Smooth muscle cell of the coronary artery (primary cell): ENCODE data around the gene PIM1. TPM values are rescaled to one million over a fixed set of nuclear protein-coding genes. Genes with fewer than 3 reads are reported as not detected.

Experiments used
- total RNA-seq: library from RNA; depleted of rRNA; stranded (reverse); fragments of >200 nt; gene quantifications from 2 replicates; pipeline ENCODE4 v1.2.3, GENCODE V29; 2014; ENCODE audit warnings: low replicate concordance

The PIM1 gene
- 10.9 and 25.2 TPM in 2 replicates for total RNA-seq

DNA sequence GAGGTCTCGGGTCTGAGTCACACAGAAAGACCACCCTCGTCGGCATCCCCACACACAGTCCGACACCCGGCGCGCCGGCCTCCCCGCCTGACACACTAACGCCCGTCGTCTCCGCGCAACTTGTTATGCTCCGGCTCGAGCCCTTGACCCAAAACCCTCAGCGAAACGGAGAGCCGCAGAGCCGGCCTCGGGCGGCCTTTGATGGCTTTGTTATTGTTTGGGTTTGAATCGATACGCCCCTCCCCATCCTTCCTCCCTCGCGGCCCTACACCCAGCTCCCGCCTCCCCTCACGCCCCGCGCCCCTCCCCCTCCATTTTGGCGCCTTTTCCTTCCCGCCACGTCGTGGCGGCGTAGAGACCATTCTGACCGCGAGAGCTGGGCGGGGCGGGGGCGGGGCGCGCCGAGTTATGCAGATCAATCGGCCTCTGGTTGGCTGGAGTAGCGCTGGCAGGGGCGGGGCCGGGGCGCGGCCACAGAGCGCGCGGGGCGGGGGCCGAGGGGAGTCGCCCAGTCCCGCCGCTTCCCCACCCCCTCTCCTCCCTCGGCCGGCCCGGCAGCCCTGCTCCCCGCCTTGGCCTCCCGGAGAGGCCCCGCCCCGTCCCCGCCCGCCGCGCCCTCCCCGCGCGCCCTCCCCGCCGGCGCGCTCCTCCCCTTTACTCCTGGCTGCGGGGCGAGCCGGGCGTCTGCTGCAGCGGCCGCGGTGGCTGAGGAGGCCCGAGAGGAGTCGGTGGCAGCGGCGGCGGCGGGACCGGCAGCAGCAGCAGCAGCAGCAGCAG is at the start of gene PIM1:
Gene PIM1 (plus strand): TSS at position 657 of the 777 bp plus-strand sequence. CDS start 424 bp downstream, outside the sequence.

Other genes starting within 250 kb of the PIM1 start
- gene PI16, start 215.4 kb upstream of the PIM1 start, total RNA-seq, result under 0.01 and 18.0 TPM in 2 replicates
- 223 and 309 TPM in 2 replicates for gene MTCH1, start 184.0 kb upstream of the PIM1 start, total RNA-seq
- gene FGD2, start 164.5 kb upstream of the PIM1 start, total RNA-seq, result not detected in 2 replicates
- gene TBC1D22B, start 87.6 kb downstream of the PIM1 start, total RNA-seq, result 2.9 and 5.0 TPM in 2 replicates
- 1.4 and 2.4 TPM in 2 replicates for gene TMEM217, start 88.0 kb downstream of the PIM1 start, total RNA-seq
- 16.0 and 30.3 TPM in 2 replicates for gene RNF8, start 183.8 kb downstream of the PIM1 start, total RNA-seq